GM19455 (cell line): ENCODE results near the gene CAMK2D.
"Not testable (repeated sequence)": the region's sequence is repeated elsewhere in the genome, so short reads cannot be mapped to it uniquely, and the experiment has no call there.

Experiments used
- ATAC-seq: cut with Tn5 transposase; IDR thresholded peaks from one replicate; pipeline ENCODE4 v1.9.1; 2021; ENCODE audit not compliant: unreplicated experiment

The CAMK2D gene

DNA sequence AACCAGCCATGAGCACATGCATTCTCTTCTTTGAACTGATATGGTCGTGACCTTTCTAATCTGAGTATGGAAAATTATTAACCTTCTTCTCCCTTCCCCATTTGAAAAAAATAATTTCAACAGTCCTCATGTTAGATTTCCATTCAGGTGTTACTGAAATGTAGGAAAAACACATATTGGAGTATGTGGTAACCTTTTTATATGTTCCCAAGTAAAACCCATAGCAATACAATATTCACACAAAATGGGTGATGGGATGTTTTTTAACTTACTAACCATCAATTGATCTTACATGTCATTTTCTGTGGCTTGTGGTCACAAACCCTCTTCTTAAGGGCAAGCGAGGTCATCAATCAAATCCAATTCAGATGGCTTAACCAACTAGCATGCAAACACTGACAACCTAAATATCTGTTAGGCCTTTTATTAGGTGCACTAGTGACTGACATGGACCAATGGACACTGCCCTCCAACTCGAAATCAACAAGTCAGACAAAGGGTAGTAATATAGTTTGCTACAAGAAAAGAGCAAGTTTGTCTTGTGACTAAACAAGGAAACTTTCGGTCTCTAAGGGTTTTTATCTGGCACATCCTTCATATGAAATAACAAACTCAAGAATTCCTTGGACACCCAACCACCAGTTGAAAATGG is 74.3 kb downstream of the CAMK2D start:
- no peak for ATAC-seq

DNA sequence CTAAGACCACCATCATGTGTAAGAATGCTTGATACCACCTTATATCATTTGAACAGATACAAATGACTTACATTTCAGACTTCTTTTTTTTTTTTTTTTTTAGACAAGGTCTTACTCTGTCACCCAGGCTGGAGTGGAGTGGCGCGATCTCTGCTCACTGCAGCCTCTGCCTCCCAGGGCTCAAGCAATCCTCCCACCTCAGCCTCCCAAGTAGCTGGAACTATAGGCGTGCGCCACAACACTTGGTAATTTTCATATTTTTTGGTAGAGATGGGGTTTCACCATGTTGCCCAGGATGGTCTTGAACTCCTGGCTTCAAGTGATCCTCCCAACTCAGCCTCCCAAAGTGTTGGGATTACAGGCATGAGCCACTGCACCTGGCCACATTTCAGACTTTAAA is 76.4 kb downstream of the CAMK2D start:
- not testable (repeated sequence) for ATAC-seq

DNA sequence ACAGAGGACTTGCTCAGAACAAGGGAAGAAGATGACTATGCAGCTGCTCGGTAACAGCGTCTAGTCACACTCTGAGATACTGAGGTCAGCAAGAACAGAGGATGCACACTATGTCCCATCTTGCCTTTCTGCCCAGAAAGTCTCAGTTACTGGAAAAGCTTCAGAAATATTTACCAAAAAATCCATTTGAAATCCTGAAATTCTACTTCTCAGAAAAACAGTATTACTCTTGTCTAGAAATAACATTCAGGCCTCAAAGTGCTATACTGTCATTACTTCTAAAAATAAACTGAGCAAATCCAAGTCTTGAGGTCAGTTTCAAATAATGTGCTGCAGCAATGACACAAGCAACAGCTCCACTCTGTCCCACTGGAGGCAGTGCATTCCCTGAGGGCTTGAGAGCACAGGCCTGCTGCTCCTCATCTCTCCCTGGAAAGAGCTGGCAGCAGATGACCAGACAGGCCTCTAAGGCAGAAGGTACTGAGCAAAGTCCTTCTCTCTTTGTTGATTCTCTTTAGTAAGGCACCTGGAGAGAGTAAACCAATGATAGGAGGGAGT is 76.9 kb downstream of the CAMK2D start:
- ATAC-seq: no peak

DNA sequence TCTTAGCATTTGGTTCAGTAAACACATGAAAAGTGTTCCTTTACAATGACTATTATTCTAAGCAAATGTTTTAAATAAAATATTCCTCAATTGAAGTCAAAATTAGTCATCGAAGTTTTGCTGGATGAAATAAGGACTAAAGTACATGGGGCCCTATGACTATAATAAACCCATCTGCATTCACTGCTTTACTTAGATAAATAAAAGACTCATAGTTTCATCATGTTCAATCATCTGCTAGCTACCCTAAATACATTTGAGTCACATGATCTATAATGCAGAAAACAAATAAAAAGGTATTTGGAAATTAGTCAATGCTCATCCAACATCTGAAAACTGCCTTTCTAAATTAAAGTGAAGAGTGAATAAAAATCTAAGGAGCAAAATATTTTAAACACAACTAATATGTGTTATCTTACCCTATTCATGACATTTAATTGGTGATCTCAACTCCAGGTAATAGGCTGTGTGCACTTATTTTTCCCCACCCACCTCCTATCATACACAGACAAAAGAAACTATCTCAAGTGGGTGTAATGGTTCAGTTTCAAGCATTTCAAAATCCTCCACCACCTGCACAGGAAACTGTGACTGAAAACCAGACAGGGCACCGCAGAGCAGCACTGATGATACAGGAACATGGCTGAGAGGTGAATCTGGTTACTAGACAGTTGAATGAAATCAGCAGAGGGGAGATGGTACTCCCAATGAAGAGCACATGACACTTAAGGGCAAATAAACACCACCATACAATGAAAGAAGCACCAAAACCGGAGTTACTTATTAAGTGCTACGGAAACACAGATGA is 78.6 kb downstream of the CAMK2D start:
- peak; percentile 98 for ATAC-seq

DNA sequence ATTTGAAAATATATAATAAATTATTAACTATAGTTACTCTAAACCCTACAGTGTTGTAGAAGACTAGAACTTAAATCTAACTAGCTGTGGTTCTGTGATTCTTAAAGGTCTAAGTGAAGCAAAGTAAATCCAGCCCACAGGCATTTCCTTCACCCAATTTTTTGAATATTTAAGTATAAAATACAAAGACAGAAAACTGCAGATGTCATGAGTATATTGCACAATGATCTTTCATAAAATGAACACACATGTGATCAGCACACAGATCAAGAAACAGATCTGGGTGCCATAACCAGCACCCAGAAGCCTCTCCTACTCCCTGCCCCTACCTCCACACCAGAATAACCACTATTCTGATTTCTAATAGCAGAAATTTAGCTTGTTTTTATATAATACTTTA is 82.9 kb downstream of the CAMK2D start:
- ATAC-seq: no peak

DNA sequence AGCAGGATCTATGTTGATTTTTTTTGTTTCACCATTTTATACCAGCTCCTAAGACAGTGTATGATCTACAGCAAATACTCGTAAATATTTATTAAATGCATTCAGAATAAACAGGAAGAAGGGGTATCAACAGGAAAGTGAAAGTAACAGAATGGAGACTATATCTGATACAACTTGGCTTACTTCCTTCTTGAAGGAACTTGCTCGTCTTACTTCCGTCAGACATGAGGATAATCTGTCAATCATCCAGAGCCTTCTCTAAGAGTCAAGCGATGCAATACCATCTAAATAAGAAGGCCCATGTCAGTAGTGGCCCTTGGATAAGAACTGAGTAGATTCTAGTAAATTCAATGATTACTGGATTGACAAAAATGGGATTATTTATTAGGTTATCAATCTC is 84.2 kb downstream of the CAMK2D start:
- ATAC-seq: no peak

DNA sequence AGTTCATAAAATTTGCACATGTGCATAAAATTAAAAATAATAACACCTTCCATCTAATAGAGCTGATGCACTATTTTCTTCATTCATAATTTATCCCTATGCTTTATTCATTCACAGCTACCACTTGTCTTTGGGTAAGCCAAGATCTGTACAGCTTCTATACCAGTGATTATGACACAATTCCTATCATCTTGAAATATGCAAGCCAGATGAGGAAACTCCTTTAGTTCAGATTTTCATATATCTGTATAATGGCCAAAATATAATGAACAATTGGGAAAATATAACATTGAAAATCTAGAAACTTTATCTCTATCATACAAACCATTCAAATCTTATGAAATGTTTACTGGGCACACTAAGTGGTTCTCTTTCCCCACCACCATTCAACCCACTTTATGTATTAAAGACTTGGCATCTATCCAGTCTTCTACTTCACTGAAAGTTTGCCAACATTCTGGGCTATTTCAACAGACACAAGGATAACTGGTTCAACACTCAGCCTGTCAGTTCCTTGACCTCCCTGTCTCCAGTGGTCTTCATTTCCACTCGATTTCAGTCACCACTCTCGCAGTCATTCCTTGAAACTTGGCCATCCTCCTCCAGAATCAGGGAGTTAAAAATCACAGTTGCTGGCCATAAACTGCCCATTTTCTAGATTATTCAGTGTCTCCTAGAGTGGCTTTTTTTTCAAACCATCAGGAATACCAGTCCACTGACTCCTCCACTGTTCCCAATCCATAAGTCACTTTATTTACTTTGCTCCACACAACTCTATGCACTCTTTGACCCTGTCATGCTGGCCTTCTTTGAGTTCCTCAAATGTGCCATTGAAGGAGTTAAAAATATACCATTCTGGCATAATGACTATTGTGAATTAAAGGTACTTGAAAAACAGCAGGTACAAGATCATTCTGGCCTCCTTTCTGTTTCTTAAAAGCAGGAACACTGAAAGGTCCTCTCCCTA is 85.5 kb downstream of the CAMK2D start:
- no peak for ATAC-seq

DNA sequence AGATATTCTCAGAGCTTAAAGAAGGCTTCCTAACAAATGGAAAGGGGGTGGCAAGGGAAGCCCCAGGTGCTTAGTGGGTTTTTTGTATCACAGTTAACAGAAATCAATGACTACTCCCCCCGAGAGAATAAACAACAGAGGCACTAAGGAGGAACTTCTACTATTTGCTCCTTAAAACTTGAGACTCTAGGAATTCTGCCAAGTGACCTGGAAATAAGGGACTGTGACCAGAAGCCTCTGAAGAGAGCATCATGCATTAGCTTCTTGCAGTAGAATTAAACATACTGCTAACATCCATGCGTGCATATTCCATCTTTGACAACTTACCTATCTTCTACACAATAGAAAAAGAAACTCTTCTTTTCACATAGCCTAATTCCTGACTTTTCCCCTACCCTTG is 86.8 kb downstream of the CAMK2D start:
- no peak for ATAC-seq

DNA sequence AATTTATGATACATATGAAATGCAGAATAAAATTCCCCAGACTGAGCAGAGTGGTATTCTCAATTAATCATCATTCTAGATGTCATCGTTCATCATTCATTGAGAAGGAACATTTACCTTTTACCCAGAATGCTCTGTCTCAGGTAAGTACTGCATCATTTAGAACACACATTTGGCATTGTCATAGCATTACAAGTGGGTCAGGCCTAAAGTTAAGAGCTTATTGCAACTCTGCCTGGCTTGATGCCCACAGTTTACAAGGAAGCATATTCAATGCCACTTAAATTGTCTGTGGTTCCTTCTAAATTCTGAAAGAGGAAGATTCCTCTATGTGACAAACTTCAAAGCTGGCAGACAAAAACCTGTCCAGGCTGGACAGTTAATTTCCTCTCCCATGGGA is 87.3 kb downstream of the CAMK2D start:
- ATAC-seq: no peak

DNA sequence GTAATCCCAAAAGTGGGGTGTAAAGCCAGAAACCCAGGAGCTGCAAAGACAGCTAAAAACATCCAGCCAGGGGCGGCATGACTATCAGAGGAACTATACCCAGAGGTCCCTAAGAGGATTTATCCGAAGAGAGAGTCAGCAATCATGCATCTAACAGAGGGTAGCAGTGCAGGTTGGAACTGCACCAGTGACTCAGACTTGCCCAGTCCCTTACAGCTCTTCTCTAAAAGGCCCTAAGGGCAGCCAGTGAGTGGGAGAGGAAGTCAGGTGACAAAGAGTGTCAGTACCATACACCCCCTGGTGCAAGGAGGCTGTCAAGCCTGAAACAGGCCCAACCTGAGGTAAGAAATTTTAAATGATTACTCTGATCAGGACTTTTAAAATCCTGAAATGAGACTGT is 88.1 kb downstream of the CAMK2D start:
- peak; percentile 84 for ATAC-seq

DNA sequence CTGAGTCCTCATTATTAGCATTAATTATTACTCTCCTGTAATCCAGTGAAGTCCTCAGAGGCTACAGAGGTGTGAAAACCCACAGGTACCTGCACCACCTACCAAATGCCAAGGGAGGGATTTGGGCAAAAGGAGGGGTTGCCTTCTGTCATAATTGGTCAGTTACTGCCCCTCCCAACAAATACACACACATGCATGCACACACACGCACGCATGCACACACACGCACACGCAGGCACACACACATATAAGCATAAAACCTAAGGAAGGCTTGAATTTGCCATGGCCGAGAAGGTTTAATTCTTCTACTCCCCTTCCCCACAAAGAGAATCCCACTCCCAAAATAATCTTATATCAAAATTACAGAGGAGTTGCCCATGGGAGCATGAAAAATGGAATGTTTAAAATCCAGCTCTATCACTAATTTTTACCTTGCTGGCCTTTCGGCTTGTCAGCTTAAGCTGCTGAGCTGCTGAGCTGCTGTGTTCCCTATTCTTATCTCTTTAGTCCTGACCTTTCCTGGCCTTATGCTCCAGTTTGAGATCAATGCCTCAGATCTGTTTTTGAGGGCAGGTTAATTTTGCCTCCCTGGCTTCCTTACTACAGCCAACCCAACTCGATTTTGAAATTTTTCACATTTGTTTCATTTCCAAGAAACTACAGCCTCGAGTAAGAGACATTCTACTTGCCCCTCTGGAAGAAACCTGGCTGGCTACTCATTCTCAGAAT is 95.0 kb downstream of the CAMK2D start:
- no peak for ATAC-seq

DNA sequence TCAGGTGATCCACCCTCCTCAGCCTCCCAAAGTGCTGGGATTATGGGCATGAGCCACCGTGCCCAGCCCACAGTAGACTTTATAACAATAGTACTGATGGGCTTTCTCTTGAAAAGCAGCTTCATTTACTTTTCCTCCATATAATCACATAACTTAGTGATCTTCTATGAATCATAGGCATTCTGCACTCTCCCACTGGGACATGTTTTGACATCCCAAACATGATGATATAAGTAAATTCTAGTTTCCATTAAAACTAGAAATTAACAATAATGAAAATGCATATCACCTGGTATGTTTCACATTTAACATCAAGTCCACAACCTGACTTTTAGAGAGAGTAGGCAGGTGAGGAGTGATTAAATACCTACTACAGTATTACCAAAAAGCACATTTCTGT is 96.5 kb downstream of the CAMK2D start:
- no peak for ATAC-seq

DNA sequence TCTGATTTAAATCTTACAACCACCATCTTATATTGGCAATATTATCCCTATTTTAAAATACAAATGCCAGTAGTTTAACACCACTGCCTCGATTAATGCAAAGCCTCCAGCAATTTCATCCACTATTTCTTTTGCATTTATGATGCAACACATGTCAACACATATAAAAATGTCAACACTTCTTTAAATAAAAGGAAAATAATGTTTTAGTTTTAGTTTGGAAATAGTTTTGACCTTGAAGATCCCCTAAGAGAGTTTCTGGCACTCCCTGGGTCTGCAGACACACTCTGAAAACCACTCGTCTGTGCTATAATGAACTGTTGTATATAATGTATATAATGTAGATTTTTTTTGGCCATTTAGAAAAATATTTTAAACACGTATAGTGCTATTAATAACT is 99.0 kb downstream of the CAMK2D start:
- ATAC-seq: no peak

DNA sequence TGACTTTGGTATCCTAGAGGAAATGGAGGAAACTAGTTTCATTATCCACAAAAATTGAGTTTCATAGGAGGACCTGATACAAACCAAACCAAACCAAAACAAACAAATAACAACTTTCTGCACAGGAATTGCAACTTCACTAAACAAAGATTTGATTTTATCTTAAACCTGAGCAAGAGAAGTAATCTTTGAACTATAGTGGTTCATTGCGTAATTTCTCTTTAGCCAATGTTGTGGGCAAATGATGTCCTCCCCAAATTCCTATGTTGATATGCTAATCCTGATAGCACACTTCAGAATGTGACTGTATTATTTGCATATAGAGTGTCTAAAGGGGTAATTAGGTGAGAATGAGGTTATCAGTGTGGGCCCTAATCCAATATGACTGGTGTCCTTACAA is 102.4 kb downstream of the CAMK2D start:
- ATAC-seq: no peak

DNA sequence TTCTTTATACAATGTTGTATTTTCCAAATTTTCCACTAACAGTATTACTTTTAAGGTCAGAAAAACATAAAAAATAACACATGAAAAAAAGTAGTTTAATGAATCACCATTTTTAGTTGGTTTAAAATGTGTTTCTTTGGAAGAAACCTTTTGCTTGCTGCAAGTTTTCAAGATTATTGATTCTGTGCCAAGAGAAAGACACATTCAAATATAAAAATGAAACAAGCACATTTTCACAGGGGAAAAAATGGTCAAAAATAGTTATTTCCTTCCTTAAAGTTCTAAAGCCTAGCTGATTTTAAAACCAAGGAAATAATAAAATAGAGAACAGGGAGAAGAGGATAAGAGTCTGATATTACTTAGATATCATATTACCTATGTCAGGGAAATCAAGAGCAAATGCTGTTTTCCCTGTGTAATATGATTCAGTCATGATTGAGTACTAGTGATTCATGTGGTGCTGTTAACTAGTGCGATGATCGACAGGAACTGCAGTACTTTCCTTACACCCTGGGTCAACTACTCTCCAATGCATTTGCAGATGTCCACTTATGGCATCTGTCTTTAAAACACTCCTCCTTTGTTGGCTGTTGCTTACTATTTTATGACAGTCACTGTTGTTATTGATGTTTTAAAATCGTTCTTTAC is 103.8 kb downstream of the CAMK2D start:
- ATAC-seq: no peak

DNA sequence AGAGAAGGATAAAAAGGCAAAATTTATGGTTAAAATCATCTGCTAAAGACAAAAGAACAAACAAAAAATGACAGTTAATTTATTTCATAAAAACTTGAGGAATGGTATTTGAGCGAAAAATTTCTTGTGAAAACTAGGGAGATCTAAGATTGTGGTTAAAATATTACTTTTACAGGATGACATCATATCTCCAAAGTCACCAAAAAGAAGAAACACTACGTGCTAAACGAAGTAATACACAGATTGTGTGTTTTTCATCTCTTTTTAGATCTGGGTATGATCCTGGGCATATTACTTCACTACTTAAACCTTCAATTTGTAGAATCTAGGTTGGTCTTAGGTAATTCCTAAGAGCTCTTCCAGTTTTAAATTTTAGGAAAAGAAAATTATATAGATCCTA is 107.7 kb downstream of the CAMK2D start:
- no peak for ATAC-seq

DNA sequence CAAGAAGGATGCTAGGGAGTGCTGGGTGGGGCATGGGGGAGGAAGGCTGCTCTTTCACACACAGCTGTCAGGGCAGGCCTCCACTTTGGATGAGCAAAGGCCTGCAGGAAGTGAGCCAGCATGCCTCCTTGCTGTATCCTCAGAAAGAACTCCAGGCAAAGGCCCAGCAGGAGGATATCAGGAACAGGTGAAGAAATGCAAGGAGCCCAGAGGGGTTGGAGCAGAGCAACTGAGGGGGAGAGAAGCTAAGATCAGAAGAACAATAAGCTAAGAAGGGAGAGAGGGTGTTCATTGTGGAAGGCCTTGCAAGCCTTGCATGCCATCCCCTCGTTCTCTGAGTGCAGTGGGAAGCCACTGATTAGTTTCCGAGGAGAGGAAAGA is 115.1 kb downstream of the CAMK2D start:
- no peak for ATAC-seq

DNA sequence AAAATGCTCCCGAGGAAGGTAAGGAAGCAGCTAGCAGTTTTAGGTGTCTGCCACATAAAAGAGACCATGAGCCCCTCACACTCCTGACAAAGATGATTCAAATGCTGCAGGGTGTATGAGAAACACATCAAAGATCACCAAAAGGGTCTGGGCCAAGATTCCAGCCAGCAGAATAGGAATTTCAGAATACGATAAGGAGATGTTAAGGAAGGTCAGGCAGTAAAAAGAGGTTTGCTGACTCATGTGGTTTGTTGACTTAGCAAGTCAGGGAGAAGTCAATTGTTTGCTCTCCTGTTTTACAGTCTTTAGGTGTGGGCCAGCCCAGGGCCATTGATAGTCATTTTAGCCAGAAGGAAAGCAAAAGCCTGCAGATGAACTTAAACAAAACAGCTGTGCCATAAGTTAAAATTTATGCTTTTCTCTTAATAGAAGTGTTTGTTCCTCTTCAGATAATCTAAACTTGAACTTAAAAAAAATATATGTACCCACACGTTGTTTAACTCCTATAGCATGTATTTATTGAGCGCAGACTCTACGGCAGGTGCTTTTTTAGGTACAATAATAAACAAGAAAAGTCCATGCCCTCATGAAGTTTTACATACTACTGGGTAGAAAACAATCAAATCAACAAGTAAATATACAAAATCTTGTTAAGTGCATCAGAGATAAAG is 115.6 kb downstream of the CAMK2D start:
- ATAC-seq: no peak

DNA sequence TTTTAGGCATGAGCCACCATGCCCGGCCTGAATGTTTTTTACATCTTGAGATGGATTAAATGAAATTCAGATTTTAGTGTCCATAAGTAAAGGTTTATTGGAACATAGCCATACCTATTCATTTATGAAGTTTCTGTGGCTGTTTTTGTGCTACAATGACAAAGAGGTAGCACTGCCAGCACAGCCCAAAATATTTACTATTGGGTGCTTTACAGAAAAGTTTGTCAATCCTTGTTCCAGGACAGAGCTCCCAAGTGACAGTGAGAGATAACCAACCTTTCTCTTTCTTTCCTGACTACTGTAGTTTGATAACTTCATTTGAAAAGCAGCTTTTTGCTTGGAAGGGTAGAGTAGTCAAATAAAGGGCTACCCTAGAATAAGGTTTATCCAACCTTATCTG is 116.2 kb downstream of the CAMK2D start:
- ATAC-seq: no peak

DNA sequence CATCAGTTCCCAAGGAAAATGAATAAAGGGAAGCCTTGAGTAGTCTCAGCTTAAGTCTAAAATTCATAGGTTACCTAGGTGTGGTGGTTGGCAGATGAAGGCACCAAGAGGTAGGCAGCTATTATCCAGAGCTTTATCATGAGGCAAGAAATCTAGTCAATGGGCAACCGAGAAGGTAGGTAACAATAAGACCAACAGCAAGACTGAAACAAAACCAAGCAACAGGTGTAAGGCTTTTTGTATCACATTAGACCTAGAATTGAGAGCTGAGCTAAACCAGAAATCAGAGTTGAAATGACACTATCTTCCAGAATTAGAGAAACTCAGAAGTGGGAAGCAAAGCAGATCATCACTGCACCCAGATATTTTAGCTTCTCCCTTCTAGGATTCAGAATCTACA is 117.1 kb downstream of the CAMK2D start:
- ATAC-seq: no peak
